HG02759 (cell line): ENCODE data around the gene ZNF789.
"Not testable (repeated sequence)": the region's sequence is repeated elsewhere in the genome, so short reads cannot be mapped to it uniquely, and the experiment has no call there.

Experiments
- ATAC-seq: cut with Tn5 transposase; IDR thresholded peaks from one replicate; pipeline ENCODE4 v1.9.1; 2021; ENCODE audit warnings: mild to moderate bottlenecking, moderate library complexity; ENCODE audit not compliant: unreplicated experiment

Gene ZNF789

DNA sequence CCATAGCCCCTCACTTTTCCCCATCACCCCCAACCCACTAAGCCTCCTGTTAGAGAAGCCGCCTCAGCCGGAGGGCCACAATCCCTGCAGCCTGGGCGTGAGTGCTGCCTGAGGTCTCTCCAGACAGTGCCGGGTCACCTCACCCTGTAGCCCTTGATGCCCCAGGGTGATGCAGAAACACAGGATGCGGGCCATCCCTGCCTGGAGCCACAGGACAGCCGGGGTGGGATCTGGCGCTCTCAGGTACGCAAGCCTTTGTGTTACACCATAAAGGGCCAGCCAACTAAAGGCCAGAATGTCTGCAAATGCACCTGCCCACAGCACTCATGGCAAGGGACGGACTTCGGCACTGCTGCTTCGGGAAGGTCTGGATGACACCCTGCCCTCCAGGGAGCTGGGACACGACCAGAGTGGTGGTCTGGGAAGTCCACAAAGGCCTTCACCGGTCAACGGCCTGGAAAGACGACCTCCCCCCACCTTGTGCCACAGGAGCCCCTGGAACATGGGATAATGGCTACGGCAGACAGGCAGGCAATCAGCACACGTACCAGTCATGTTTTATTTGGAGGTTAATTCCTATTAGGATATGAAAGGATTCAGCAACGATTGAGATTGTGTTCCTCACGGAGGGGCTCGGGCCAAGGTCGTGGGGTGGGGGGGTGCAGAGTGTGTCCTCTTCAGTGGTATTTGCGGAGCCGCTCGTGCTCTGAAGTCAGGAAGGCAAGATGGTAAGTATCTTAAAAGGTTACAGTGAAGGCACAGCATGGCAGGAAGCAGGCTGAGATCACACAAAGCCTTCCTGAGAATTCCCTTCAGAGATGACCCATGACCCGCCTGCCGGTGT, 14.8 kb upstream of the ZNF789 start:
- no peak for ATAC-seq

DNA sequence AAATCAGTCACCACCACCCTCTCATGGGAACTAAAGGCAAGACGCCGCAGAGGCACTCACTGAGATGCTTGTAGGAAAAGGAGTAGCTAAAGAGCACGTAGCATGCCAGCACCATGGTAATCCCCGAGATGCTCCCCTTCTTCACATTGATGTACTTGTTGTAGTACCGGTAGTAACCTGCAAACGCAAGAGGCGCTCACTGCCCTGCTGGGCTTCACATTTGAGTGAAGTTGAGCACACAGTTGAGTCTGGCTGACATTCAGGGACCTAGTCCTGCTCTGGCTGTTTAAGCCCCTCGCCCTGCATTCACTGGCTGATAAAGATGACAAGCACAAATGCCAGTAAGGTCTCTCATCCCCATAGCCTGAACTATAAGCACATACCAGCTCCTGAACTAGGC, 13.6 kb upstream of the ZNF789 start:
- ATAC-seq, result no peak

DNA sequence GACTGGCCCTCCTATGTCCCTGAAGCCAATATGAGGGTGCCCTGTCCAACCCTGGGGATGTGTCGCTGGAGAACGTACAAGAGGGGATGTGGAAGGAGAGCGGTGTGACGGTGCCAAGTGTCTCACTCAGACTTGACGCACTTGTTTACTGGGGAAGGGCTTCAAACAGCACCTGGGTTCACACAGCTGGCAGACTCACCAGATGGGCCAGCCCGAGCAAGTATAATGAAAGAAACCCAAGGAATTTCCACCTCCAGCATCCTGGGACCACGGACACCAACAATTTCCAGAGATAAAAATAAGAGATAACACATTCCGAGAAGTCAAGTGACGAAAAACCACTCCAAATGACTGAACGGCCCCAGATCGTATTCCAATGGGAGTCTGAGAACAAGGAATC, 12.0 kb upstream of the ZNF789 start:
- ATAC-seq, result no peak

DNA sequence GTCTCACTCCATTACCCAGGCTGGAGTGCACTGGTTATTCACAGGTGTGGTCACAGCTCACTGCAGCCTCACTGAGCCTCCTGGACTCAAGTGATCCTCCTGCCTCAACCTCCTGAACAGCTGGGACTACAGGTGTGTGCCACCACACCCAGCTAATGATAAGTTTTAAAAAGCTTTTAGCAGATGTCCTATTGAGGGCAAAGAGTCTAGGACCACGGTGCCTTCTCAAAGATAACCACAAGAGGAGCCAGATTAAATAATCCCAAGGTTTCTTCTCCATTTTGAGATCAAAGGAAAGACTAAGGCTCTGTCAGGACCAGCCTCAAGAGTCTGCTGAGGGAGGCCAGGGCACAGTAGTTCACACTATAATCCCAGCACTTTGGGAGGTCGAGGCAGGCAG, 11.5 kb upstream of the ZNF789 start:
- ATAC-seq, result no peak

DNA sequence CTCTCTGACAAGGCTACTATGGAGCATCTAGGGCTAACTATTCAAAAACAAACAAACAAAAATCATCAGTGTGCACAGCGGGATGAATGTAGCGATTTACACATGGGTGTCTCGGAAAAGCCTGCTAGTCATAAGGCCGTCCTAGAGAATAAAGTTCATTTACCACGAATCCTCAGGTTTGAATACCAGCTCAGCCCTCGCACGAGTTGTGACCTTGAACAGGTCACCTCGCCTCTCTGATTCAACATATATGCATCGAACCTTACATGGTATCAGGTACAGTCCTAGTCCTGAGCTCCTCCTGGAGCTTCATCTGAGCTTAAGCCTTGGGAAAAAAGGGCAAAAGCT, 7.3 kb upstream of the ZNF789 start:
- ATAC-seq, result peak; percentile 12

DNA sequence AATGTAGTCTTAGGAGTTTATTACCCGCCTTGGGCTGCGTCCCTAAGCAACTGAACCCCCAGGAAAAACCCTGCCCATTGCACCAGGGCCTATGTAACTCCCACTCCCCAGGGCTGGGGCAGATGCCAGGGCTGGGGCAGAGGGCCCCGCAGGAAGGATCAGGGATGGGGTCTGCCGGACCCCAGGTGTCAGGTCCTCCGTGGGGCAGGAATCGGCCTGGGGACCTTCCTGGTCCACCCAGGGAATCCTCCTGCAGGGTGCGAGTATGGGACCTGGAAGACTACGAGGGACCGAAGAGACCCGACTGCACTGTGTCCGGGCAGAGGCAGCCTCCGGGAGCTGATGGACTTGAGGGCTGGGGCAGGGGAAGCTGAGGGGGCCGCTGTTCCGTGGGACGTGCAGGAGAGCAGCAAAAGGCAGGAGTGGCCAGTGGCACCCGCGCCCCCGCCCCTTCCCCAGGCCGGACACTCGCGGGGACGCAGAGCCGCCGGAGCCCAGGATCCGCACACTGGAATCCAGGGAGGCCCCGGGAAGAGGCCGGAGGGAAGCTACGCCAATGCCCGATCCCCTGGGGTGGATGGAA, 4.3 kb upstream of the ZNF789 start:
- ATAC-seq, result no peak

DNA sequence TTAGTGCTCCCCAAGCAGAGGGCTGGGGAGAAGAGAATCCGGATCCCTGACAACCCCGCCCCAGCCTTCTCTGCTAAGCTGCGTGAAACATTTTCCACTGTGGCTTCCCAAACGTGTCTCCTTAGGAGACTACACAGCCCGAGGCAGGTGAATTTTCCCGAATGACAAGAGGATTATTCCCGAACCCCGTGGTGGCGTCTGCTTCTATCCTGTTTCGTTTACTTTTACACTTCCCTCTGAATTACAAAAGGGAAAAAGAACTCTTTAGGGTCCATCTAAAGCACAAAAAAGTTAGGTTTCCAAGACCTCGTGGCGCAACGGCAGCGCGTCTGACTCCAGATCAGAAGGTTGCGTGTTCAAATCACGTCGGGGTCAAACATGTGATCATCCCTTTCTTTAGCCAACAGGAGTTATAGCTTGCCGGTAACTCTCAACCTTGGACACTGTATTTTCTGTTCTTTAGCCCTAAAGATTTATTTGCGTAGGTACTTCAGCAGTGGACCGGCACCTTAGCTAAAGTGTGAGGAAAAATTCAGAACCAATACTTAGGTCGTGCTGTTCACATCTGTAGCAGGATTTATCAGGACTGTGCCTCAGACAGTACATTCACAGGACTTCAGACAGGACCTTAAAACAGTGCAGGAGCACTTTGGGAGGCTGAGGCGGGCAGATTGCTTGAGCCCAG, 3.2 kb upstream of the ZNF789 start:
- no peak for ATAC-seq

DNA sequence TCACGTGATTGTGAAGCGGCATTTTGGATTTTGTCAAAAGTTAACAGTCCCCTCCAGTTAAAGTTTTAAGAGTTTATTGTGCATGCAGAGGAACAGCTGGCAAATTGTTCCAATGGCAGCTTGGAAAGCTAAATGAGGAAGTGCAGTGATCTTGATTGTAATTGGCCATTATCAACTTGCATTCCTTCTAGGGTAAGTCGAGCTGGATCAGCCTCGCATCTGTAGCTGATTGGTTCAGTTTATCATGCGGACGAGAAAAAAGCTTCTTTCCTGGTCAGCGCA, 566 bp downstream of the ZNF789 start:
- peak; percentile 10 for ATAC-seq

DNA sequence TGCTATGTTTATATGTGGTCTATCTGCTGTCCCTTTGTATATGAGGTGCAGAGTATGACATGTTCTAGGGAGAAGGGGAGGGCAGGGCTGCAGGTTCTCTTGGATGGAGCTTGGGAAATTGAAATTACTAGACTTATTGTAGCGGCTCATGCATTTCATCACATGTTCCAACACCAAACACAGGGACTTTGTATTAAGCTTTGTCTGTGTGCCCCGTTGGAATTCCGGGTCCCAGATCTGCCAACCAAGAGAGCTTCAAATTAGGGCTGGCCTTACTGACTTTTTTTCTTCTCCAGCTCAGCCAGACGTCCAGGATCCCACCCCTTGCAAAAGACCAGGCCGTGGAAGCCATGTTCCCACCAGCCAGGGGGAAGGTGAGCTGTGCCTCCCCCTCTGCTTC, 3.4 kb downstream of the ZNF789 start:
- no peak for ATAC-seq

DNA sequence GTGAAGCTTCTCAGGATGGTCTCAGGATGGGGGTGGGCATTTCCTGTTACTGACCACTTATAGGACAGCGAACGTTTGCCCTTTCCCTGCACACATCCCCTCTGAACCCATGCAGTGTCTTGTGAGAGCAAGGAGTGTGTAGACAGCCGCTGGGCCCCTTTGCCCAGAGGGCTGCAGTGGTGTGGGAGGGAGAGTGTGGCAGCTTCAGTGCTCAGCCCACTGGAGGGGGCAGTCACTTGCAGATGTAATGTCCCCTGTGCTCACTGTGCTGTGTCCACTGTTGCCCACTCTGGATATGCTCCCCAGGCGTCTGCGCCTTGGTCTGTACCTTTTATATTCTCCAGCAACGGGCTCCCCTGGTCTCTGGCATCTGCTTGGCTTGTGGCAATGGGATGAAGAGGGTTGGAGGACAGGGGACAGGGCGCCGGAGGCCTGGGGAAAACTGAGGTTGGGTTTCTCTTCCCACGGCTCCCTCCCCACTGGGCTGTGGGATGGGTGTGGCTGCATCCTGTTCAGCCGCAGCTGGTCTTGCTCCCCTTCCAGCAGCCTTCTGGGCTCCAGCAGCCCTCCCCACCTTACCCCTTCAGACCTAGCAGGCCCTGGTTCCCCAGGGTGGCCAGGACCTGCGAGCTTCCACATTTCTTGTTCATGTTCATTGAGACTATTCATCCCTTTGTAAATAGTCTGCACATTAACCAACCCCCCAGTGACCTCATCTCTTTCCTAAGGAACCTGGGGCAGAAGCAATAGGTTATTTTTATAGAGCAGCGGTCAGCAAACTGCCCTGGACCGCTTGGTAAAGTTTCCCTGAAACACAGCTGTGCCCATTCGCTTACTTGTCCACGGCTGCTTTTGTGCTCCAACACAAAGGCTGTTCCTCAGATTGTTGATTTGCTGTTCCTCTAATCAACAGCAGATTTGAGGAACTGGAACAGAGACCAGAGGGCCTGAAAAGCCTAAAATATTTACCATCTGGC, 6.1 kb downstream of the ZNF789 start:
- no peak for ATAC-seq

DNA sequence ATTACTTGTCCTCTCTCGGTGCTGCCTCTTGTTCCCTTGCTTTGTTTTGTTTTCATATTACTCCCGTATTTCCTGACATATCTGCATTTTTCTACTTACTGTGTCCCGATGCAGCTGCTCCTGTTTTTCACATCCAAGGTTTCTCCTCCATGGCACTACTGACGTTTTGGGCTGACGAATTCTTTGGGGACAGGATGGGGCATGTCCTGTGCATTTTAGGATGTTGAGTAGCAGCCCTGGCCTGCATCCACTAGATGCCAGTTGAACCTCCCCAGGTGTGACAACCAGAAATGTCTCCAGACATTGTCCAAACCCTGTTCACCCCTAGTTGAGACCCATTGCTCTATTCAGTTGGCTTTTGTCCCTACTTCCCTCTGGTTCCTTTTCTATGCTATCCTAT, 12.4 kb downstream of the ZNF789 start:
- no peak for ATAC-seq

DNA sequence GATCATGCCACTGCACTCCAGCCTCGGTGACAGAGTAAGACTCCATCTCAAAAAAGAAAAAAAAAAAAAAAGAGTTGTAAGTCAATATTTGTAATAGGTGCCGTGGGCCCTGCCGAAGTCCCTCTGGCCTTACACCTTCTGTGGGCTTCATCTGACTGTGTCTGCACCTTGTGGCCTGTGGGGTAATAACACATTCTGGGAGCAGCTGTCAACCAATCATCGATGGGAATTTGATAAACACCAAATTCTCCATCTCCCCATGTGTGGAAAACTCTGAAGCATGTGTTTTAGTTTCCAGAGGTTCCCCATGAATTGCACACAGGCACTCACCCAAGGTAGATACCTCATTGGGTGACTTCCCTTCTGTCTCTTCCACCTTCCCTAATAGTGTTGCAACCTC, 16.5 kb downstream of the ZNF789 start:
- ATAC-seq, result no peak

DNA sequence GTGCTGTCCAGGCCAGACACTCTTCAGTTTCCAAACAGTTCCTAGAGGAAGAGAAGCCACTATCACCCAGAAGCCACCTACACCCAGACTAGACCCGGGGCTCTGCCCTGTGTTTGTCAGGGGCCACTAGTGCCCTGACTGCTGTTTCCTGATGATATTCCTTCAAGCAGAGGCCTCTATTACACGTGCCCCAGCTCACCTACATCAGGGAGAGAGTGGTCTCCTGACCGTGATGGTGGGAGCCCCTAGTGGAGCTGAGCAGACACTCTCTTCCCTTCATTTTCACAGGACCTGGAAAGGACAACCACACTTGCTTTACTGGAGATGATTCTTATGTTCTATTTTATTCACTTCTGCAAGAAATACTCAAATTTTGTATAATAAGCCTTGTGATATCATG, 18.2 kb downstream of the ZNF789 start:
- no peak for ATAC-seq

DNA sequence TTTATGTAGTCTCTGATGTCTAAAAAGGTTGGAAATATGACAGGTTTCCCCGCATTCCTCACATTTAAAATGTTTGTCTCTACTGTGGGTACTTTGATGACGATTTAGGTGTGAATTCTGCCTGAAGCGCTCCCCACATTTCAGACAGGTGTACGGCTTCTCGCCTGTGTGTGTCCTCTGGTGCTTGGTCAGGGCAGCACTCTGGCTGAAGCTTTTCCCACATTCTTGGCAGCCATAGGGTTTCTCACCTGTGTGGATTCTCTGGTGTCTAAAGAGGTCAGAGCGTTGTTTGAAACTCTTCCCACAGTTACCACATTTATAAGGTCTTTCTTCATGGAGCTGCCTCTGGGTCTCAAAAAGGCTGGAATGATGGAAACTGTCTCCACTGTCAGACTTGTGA, 21.1 kb downstream of the ZNF789 start:
- ATAC-seq, result no peak

DNA sequence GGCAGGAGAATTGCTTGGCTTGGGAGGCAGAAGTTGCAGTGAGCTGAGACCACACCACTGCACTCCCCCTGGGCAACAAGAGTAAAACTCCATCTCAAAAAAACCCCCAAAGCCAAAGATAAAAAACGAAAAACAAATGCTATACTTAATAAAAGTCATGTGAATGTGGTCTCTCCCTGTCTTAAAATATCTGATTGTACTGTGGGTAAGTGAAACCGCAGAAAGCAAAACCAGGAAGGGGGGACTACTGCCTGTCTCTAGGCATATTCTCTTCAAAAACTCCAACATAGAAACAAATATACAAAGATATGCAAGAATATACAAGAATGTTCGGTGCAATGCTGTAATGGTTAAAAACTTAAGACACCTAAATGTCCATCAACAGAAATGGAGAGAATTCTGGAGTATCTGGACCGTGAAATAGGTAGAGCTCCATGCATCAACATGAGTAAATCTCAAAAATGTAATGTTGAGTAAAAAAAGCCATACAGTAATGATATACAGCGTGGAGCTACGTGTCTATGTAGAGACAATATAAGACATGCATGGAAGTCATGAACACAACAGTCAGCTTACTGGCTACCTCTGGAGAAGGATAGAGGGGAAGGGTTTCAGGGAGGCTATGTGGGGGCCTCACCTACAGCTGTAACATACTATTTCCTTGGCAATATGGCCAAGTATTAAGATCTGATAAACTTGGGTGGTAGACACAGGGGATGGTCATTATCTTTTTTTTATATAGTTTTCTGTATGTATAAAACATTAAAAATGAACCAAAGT, 25.3 kb downstream of the ZNF789 start:
- ATAC-seq, result no peak

DNA sequence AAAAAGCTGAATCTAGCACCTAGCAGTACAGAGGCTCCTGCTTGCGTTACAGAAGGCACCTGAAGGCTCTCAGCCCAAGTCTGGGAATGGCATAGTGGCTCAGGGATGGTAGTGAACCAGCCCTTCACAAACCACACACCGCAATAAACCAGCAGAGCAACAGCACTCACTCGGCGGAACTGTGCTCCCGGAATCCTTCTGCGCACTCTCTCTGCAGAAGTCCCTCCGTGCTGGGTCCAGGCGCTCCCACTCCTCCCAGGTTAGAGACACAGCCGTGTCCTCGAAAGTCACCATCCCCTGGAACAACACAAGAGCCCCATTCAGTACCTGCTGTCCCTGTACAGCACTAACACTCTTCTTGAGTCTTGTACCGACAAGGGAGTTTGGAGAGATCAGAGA, 25.9 kb downstream of the ZNF789 start:
- ATAC-seq, result no peak

DNA sequence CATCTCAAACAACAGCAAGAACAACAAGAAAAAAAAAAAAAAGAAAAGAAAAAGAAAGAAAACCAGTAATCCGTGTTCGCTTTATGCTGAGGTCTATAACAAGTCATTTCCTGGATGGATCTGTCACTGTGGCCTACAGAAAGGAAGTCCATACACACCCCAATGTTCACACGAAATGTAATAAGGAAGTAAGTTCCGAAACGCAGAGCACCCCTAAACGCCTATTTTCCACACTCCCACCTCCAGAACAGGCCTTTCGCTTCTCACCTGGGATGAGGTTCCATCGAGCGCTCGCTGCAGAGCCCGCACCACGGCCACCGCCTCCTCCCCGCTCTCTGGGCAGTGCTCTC, 26.7 kb downstream of the ZNF789 start:
- ATAC-seq, result peak; percentile 9

DNA sequence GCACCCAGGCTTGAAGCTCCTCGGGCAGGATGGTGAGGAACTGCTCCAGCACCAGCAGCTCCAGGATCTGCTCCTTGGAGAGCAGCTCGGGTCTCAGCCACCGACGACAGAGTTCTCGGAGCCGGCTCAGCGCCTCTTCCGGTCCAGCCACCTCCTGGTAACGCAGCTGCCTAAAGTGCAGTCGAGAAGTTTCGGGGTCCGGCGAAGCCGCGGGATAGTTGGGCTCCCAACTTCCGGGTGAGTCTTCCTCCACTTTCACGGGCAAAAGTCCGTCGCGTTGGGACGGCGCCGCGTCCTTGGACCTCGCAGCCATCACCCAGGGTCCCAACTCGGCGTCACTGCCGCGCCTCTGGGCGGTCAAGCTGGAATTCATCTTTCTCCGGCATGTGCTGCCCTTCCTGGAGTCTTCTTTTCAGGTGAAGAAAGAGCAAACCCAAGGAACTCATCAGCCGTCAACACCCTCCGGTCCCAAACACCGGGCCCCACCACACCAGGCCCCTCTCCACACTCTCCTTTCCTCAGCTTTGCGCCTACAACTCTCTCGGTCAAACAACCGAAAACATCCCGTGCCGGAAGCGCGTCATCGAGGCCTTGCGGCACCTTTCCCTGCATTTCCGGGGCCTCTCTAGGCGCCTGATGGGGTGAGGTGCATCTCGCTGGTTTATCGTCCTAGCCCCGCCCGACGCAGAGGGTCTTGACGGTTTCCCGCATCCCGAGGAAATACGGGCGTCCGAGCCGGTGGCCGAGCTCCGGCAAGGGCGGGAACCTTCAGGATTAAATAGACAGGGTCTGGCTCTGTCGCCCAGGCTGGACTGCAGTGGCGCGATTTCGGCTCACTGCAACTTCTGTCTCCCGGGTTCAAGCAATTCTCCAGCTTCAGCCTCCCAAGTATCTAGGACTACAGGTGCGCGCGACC, 27.3 kb downstream of the ZNF789 start, which contains the start of gene ZNF394:
TSS of gene ZNF394 (minus strand) at position 561 of the 916 bp plus-strand sequence. CDS start at position 373, 188 bp downstream.
- ATAC-seq, result peak; percentile 45

DNA sequence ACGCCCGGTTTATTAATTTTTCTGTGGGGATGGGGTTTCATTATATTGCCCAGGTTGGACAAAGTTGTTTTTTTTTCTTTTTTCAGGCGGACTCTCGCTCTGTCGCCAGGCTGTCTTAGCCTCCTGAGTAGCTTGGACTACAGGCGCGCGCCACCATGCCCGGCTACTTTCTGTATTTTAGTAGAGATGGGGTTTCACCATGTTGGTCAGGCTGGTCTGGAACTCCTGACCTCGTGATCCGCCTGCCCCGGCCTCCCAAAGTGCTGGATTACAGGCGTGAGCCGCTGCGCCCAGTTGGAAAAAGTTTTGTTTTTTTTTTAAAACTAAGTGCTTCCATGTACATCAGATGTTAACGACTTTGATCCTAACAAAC, 27.9 kb downstream of the ZNF789 start:
- no peak for ATAC-seq

DNA sequence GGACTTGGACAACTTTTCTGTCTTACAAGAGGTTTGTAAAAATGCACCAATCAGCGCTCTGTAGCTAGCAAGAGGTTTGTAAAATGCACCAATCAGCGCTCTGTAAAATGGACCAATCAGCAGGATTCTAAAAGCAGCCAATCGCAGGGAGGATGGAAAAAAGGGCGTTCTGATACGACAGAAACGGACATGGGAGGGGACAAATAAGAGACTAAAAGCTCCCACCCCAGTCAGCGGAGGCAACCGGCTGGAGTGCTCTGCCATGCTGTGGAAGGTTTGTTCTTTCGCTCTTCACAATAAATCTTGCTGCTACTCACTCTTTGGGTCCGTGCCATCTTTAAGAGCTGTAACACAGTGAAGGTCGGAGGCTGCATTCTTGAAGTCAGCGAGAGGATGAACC, 28.5 kb downstream of the ZNF789 start:
- ATAC-seq, result not testable (repeated sequence)
